Activated CD4-positive, alpha-beta T cell treated with anti-CD3 and anti-CD28 coated beads for 48 hours (primary cell): Measurements from ENCODE around the gene TFPI.
"Not testable (repeated sequence)": the region's sequence is repeated elsewhere in the genome, so short reads cannot be mapped to it uniquely, and the experiment has no call there.

Experiments
- DNase-seq: peaks from one replicate; pipeline ENCODE4 v3.0.0-alpha.2; 2020

The TFPI gene

GRCh38 chr2:187527262-187527661 lies 27.0 kb downstream of the TFPI start:
- no peak for DNase-seq

- no peak for DNase-seq
Observed at GRCh38 chr2:187526792-187527191, 27.4 kb downstream of the TFPI start.

GRCh38 chr2:187525163-187525900 lies 28.9 kb downstream of the TFPI start:
- DNase-seq = no peak

- no peak for DNase-seq
Observed at GRCh38 chr2:187523325-187523724, 30.9 kb downstream of the TFPI start.

DNA sequence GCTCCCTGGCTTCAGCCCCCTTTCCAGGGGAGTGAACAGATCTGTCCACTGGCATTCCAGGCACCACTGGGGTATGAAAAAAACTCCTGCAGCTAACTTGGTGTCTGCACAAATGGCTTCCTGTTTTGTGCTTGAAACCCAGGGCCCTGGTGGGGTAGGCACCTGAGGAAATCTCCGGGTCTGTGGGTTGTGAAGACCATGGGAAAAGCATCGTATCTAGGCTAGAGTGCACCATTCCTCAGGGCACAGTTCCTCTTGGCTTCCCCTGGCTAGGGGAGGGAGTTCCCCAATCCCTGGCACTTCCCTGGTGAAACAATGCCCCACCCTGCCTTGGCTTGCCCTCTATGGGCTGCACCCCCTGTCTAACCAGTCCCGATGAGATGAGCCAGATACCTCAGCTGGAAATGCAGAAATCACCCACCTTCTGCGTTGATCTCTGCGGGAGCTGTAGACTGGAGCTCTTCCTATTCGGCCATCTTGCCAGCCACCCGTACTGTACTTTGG lies 34.1 kb downstream of the TFPI start:
- DNase-seq = no peak

DNA sequence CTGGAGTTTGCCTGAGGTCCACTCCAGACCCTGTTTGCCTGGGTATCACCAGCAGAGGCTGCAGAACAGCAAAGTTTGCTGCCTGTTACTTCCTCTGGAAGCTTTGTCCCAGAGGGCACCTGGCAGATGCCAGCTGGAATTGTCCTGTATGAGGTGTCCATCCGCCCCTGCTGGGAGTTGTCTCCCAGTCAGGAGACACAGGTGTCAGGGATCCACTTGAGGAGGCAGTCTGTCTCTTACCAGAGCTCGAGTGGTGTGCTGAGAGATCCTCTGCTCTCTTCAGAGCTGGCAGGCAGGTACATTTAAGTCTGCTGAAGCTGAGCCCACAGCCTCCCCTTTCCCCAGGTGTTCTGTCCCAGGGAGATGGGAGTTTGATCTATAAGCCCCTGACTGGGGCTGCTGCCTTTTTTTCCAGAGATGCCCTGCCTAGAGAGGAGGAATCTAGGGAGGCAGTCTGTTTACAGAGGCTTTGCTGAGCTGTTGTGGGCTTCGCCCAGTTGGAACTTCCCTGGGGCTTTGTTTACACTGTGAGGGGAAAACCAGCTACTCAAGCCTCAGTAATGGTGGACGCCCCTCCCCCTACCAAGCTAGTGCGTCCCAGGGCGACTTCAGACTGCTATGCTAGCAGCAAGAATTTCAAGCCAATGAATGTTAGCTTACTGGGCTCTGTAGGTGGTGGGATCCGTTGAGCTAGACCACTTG lies 34.7 kb downstream of the TFPI start:
- DNase-seq = no peak

GRCh38 chr2:187517750-187518361 lies 36.4 kb downstream of the TFPI start:
- DNase-seq = not testable (repeated sequence)

DNA sequence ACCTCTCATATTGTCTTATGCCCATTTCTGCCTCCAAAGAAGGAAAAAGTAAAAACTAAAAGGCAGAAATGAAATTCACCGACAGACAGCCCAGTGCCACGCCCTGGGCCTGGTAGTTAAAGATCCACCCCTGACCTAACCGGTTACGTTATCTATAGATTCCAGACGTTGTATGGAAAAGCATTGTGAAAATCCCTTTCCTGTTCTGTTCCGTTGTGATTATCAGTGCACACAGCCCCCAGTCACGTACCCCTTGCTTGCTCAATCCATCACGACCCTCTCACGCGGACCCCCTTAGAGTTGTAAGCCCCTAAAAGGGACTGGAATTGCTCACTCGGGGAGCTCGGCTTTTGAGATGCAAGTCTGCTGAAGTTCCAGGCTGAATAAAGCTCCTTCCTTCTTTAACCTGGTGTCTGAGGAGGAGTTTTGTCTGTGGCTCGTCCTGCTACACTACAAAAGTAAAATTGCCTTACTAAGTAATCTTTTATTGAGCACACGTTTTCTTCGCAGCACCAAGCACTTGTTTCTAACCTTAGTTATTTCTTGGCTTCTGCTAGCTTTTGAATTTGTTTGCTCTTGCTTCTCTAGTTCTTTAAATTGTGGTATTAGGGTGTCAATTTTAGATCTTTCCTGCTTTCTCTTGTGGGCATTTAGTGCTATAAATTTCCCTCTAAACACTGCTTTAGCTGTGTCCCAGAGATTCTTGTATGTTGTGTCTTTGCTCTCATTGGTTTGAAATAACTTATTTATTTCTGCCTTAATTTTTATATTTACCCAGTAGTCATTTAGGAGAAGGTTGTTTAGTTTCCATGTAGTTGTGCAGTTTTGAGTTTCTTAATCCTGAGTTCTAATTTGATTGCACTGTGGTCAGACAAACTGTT lies 37.4 kb downstream of the TFPI start:
- not testable (repeated sequence) for DNase-seq

GRCh38 chr2:187514930-187515329 lies 39.3 kb downstream of the TFPI start:
- no peak for DNase-seq

DNA sequence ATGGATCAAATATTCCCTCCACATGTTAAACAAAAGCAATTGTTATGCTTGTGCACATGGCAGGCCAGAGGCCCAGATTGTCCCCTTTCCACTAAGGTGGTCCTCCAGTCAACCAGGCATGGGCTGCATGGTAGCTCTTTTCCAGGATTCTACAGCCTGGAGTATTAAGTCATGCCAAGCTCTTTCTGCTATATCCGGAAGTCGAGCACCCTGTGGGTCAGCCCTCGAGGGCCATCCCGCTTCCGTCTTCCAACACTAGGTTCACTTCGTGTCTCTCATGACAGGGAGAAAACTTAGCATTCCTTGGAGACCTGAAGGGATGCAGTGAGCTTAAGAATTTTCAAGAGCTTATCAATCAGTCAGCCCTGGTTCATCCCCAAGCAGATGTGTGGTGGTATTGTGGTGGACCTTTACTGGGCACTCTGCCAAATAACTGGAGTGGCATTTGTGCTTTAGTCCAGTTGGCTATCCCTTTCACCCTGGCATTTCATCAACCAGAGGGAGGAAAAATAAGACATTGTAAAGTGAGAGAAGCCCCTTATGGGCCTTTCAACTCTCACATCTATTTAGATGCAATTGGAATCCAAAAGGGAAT lies 39.9 kb downstream of the TFPI start:
- not testable (repeated sequence) for DNase-seq

DNA sequence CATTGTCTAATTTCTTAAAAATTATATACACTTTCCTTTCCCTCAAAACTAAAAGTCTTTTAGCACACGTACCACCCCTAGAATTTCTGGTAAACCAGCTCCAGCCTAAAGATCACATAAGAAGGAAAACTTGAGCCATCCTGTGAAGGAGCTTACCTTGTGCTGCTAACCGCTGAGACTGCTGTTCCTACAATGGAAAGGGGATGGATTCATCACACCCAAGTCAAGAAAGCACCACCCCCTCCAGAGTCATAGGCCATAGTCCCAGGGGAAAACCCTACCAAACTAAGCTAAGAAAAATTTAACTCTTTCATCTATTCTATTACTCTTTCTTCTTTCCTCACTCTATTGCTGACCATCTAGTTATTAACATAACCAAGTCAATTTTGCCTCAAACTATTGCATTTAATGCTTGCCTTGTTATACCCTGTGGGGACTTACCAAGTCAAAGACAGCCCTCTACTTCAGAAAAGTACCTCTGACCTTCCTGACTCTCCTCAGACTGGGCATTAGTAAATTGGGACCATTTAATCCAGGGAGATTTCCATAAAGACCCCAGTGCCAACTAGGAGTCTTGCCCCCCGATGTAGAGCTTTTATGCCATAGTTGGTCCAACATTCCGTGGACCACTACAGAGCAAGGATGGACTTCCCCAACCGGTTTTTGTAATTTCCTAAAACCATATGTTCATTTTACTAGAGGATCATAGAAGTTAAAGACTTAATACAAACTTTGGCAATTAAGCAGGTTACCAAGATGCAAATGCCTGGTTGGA lies 40.6 kb downstream of the TFPI start:
- DNase-seq = not testable (repeated sequence)

DNA sequence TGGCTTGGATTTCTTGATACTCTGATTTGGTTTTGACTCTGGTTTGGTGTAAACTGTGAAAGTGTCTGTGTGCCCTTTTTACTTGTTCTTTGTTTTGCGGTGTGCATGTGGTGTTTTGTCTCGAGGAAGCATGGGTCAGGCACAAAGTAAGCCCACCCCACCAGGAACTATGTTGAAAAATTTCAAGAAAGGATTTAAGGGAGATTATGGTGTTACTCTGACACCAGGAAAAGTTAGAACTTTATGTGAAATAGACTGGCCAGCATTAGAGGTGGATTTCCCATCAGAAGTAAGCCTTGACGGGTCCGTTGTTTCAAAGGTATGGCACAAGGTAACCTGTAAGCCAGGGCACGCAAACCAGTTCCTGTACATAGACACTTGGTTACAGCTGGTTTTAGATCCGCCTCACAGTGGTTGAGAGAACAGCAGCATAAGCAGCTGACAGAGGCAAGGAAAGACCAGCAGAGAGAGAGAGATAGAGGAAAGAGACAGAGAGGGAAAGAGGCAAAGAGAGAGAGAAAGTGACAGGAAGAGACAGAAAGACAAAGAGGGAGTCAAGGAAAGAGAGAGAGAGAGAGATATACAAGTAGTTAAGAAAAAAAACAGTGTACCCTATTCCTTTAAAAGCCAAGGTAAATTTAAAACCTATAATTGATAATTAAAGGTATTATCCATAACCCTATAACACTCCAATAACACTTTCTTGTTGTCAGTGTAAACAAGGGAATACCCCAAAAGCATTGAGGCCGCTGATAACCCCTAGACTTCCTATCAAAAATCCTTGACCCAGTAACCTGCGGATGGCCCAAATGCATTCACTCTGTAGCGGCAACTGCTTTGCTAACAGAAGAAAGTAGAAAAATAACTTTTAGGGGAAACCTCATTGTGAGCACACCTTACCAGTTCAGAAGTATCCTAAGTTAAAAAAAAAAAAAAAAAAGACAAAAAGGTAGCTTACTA lies 42.6 kb downstream of the TFPI start:
- no peak for DNase-seq

GRCh38 chr2:187510419-187511355 lies 43.5 kb downstream of the TFPI start:
- DNase-seq = not testable (repeated sequence)

DNA sequence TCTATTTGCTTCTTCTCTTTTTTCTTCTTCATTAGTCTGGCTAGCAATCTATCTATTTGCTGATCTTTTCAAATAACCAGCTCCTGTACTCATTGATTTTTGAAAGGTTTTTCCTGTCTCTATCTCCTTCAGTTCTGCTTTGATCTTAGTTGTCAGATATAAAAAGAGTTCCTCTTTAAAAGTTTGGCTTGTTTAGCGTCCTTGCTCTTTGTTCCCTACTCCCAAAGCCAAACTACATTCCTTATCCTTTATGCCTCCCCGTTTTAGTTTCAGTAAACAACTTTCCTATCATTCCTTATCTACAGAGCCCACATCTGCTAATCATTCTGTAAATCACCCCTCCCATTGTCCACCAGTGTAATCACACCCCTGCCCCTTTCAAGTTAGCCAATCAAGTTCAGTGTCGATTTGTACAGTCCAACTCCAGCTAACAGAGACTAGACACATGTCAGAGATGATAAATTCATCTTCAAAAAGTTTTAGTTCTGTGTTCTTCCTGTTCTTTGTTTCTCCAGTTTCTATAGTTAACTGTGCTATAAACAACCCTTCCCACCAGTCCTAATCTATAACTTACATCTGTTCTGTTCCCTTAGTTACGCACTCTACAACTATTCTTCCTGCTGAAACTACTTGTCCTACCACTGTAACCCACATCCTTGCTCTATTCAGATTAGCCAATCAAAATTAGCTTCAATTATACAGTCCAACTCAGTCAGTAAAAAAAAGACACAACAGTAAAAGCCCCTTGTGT lies 44.4 kb downstream of the TFPI start:
- DNase-seq = no peak

DNA sequence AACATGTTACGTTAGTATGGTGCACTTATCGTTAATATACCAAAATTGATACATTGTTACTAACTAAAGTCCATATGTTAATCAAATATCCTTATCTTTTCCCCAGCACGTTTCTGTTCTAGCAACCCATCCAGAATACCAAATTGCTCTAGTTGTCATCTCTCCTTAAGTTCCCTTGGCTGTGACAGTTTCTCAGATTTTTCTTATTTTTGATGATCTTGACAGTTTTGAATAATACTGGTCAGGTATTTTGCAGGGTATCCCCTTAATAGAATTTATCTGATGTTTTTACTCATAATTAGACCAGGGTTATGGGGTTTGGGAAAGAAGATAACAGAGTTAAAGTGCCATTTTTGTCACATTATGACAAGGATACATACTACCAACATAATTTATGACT lies 47.8 kb downstream of the TFPI start:
- DNase-seq = no peak

- DNase-seq = no peak
Observed at GRCh38 chr2:187505065-187505672, 49.1 kb downstream of the TFPI start.

- DNase-seq = no peak
Observed at GRCh38 chr2:187504312-187504921, 49.8 kb downstream of the TFPI start.

DNA sequence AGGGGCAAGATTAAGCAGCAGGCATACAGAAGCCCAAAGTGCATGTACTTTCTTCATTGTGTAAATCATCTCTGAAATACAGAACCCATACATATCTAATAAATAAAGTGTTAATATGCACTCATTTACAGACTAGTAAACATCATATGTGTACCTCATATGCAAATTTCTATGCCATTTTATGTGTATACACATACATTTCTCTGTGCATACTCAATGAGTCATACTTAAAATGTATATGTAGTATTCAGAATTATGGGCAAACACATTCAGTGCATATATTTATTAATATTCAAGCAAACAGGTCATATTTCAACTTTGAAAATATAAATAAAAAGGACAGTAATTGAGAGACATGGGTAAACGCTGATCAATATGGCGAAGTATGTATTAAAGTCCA lies 50.5 kb downstream of the TFPI start:
- no peak for DNase-seq
